Activated CD4-positive, alpha-beta T cell treated with anti-CD3 and anti-CD28 coated beads, Interleukin-2, amount 50 U/mL, for 24 hours (primary cell): ENCODE measurements around the gene FILIP1L.

Experiments
- DNase-seq, 2 donors: peaks; one replicate each; pipeline ENCODE4 v3.0.0-alpha.2; 2020; ENCODE audit warnings: low read depth in 1 of 2, low spot score in 1 of 2

FILIP1L gene

GRCh38 chr3:99981138-99981537 lies 133.2 kb downstream of the FILIP1L start:
- no peak for DNase-seq

GRCh38 chr3:99980606-99981005 lies 133.7 kb downstream of the FILIP1L start:
- no peak for DNase-seq

- no peak for DNase-seq
Observed at GRCh38 chr3:99978221-99978620, 136.1 kb downstream of the FILIP1L start.

GRCh38 chr3:99976584-99976983 lies 137.7 kb downstream of the FILIP1L start:
- DNase-seq, result no peak

DNA sequence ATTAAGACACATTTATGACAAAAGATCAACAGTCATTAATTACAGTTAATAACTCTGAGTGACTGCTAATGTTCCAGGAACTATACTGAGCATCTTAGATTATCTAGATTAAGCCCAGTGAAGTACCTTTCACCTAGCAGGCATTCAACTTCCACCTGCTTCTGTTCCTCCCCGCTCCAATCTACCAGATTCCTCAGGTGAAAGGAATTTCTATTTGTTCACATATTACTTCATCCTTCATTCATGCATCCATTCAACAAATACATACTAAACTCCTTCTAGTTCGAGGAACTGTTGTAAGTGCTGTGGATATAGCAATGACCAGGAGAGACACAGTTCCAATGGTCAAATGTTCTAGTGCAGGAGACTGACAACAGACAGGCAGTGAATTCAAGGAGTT lies 139.3 kb downstream of the FILIP1L start:
- DNase-seq, result no peak

GRCh38 chr3:99972380-99973104 lies 141.8 kb downstream of the FILIP1L start:
- no peak for DNase-seq

- DNase-seq, result no peak
Observed at GRCh38 chr3:99971761-99972160, 142.5 kb downstream of the FILIP1L start.

- DNase-seq, result no peak
Observed at GRCh38 chr3:99970198-99970597, 144.1 kb downstream of the FILIP1L start.

DNA sequence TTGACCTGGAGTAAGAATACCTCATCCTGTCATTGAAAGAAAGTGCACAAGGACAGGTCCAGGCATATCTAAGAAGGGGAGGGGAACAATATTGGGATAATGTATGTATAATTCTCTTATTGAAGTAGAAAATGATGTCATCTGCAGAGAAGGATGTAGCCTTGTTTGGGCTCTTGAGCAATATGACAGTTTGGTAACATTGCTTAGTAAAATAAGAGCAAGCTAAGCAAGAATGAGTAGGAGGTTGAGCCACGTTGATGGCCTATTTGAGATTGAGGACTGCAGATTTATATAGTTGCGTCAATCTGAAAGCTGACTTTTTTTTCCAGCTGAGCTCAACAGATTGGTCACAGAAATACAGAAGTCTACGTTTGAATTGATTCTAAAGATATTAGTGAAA lies 145.2 kb downstream of the FILIP1L start:
- no peak for DNase-seq

DNA sequence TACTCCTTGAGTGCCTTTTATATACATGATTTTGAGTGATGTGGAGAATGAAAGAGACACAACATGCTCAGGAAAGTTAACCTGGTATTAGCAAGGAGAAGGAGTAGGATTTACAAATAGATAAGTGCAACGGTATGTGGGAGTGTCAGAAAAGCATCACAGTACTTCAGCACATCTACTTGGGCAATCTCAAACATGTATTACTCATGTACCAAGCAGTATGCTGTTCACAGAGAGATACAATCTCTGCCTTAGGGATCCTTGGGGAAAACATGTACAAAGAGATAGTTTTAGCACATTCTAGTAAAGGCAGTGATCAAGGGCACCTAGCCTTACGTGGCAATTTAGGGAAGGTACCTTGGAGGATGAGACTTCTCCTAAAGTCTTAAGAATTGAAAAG lies 146.5 kb downstream of the FILIP1L start:
- no peak for DNase-seq

DNA sequence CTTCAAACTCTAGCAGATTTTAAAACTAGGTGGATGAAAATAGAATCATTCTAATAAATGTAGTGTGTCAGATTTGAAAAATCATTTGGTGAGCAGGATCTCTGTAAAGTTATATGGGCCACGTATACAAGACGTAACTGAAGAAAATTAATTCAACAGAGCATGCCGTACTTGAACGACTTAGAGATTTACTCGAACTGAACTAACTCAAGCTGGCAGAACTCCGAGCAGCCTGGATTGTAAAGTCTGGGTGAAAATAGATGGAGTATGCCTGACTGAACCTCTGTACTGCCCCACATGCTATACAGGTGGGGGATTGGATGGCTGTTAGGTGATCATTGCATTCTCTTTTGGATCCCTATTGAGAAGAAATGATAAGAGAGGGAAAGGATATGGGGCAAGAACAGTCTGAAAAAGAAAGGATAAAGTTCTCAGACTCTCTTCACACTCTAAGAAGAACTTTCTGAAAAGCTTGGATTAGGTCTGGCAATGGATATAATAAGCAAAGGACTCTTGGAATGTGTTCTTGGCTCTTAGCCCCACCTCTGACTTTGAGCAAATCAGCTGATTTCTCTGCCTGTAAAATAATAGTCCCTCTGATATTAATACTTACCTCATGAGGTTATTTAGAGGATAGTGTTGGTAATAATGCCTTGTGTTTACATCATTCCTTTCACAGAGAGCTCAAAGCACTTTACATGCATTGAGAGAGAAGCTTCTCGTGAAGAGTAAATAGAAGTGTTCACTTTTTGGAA lies 147.5 kb downstream of the FILIP1L start:
- DNase-seq, result no peak

- no peak for DNase-seq
Observed at GRCh38 chr3:99965681-99966408, 148.5 kb downstream of the FILIP1L start.

DNA sequence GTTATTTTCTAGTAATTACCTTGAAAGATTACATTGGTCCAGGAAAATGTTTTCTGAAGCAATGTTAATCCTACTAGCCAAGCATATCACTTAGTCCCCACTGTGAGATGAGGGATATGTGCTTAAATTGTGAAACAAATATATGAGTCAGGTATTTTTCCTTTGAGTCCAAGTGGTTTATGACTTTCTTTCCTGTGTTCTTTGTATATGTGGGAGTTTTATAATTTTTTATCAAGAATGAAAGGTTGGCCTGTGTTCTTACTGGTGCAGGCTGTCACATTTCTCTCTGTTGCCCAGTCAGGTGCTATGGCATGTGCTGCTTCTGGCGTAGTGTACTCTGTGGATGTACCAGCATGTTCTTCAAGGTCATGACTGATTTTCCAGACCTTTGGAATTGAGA lies 149.2 kb downstream of the FILIP1L start:
- DNase-seq, result no peak

DNA sequence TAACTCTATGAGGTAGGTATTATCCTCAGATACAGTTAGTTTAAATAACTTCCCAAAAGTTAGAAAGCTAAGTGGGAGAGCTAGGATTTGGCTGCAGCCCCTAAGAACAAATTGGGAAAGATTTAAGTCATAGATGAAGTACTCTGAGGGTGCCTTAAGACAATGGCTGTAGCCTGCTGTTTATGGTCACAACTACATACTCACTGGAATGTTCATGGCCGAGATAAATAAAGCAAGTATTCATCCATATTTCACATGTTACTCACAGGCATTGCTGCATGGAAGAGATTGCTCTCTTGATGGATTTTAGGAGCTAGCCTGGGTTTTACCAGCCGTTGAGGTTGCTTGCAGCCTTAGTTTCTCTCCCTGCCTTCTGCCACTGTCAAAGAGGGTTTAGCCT lies 151.6 kb downstream of the FILIP1L start:
- no peak for DNase-seq

DNA sequence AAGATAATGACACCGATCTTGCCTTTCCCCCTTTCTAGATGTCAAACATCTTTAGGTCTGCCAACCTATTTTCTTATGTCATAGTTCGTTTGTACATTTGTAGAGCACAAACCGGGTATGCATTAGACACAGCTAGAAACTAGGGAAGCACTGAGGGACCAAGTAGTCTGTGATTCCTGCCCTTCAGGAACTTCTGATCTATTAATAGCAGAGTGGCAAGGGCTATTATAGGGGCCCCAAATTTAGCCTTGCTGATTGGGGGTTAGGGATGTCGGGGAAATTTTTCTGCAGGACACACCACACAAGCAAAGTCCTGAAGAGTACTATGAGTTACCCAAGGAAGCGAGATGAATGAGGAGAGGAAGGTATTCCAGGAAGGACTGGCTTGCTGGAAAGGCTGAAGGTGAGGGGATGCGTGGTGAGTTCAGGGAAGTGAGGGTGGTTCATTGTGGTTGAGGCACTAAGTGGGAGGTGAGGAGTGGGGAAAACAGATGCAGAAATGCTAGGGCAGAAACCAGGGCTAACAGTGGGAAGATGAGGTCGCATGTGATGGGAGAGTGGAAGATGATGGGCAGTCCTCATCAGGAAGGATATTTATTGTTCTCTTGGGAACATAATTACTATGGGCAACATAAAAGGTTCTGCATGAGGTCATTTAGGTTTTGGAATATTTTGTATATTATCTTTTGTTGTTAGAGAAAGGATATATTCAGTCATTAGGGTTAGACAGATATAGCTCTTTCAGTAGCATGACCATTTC lies 152.4 kb downstream of the FILIP1L start:
- no peak for DNase-seq

GRCh38 chr3:99960941-99961340 lies 153.4 kb downstream of the FILIP1L start:
- DNase-seq, result no peak

DNA sequence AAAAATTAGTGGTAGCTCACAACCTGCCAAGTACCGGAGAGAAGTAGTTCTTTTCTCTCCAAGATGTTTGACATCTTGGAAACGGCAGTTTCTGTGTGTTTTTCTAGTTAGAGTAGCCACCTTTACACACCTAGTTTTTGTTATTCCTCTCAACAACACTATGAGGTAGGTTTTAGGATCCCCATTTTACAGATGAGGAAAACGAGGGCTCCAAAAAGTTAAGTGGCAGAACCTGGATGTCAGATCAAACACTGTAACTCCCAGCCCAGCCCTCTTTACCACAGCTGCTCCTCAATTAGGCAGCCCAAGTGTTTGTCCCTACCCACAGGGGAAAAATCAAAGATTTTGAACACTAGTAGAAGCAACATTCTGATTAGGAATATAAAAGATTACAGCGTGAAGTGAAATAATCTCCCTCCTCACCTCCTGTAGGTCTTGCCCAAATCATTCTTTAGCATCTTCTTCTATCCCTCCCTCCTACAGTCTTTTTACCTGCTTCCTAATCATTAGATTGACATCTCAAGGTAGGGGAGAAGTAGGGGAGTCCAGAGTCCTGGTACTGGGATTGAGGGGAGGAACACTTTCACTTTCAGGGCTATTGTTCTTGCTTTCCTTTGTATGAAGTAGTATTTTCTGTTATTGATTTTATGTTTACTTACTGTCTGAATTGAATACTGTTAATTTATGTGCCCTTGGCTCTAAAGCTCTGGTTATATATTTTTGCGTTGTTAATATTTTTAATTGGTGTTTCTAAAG lies 154.0 kb downstream of the FILIP1L start:
- DNase-seq, result no peak

GRCh38 chr3:99958222-99958912 lies 155.9 kb downstream of the FILIP1L start:
- DNase-seq, result no peak

GRCh38 chr3:99957151-99957796 lies 157.0 kb downstream of the FILIP1L start:
- no peak for DNase-seq
